Activated CD8-positive, alpha-beta memory T cell treated with anti-CD3 and anti-CD28 coated beads, Interleukin-2, amount 50 U/mL, for 1 hour (primary cell): ENCODE measurements around the gene MUC4.
"Not testable (repeated sequence)": the region's sequence is repeated elsewhere in the genome, so short reads cannot be mapped to it uniquely, and the experiment has no call there.

Experiments used
- DNase-seq: peaks from one replicate; pipeline ENCODE4 v3.0.0-alpha.2; 2020; ENCODE audit errors: extremely low read depth

Gene MUC4

DNA sequence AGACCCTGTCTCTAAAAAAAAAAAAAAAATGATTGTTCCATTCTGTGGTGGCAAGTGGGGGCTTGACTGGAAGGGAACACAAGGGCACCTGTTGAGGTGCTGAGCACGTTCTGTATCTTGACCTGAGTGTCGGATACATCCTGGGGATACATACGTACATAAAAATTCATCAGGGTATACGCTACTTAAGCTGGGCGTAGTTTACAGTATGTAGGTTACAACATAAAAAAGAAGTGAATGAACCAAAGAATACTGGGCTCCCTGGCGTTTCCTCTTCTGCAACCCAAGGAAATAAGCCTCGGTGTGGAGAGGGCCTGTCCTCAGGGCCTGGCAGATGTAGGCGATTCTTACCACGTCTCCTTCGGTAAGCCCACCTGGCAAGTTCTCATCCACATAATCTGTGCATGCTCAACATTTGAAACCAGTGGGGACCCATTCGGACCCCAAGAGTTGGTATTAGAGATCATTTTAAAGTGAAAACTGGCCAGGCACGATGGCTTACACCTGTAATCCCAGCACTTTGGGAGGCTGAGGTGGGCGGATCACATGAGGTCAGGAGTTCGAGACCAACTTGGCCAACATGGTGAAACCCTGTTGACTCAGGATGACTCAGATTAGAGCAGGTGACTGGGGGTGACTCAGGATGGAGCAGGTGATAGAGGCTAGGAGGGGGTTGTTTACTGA, 96.0 kb downstream of the MUC4 start:
- DNase-seq, result no peak

DNA sequence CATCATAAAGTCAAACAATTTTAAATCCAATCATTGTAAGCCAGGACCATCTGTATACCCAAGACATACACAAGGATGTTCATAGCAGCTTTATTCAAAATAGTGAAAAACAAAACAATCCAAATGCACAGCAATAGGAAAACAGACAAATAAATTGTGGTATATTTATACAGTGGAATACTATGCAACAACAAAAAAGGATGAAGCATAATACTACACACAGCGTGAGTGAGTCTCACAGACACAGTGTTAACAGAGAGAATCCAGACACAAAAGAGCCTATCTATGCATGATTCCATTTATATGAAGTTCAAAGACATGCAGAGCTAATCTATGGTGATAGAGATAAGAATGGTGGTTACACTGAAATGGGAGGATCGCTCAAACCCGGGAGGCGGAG, 96.6 kb downstream of the MUC4 start:
- DNase-seq, result no peak

- DNase-seq, result no peak
These were observed 97.2 kb downstream of the MUC4 start for GRCh38 chr3:195714380-195715011.

- not testable (repeated sequence) for DNase-seq
These were observed 98.6 kb downstream of the MUC4 start for GRCh38 chr3:195713150-195713549.

GRCh38 chr3:195712535-195712910, 99.2 kb downstream of the MUC4 start:
- DNase-seq, result not testable (repeated sequence)

DNA sequence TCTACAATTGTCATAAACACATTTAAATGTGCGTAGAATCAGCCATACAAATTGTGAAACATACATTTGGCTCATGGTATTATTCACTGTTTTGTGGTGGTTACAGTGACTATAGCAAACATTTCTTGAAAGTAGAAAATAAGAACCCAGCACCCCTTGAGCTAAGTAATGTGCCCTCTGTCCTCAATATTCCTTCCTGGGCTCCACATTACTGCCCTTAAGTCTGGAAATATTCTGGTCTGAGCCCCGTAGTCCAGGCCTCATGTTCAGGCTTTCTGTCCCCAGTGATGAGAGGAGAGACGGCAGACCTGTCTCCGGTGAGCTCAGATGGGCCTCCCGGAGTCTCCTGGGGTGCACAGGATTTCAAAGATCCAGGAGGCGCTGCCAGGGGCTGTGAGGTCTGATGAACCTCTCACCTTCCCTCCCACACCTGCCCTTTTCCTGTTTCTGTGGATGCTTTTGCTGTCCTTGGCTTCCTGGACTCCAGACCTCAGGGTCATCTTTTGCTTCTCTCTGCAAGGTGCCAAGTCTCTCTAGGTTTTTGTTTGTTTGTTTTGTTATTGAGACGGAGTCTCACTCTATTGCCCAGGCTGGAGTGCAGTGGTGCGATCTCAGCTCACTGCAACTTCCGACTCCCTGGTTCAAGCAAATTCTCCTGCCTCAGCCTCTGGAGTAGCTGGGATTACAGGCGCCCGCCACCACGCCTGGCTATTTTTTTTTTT, 99.8 kb downstream of the MUC4 start:
- no peak for DNase-seq

DNA sequence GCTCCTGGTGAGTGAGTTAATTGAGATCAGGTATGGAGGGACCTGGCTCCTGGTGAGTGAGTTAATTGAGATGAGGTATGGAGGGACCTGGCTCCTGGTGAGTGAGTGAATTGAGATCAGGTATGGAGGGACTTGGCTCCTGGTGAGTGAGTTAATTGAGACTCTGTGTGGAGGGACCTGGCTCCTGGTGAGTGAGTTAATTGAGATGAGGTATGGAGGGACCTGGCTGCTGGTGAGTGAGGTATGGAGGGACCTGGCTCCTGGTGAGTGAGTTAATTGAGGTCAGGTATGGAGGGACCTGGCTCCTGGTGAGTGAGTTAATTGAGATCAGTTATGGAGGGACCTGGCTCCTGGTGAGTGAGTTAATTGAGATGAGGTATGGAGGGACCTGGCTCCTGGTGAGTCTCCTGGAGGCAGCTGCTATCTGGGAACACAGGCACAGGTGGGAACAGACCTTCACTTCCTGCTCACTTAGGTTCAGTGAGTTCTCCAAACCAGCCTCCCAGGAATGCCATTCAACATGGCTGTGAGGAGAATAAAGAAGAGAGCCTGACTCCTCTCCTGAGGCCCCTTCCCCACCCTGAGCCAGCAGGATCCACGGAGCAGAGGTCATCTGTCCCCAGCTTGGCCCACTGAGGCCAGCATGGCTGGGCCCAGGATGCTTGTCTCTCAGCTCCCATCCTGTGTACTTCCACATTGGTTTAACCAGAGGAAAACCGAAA, 100.5 kb downstream of the MUC4 start:
- DNase-seq, result not testable (repeated sequence)

GRCh38 chr3:195710126-195710905, 101.4 kb downstream of the MUC4 start:
- not testable (repeated sequence) for DNase-seq

DNA sequence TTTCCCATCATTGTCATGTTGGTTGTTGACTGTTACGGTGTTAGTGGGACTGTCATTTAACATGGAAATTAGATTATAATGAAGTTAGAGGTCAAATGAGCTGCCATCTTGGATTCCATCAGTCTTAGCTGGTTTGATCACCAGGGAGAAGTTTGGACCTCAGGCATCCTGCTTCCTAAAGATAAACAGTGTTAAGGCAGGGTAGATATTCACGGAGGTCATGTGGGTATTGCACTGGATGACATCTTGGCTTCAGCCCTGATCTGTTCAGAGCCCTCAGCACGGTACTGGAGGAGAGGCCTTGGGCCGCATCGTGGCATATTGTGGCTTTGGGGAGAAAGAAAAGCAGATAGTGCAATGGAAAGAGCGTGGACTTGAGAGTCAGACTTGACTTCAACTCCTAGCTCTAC, 102.0 kb downstream of the MUC4 start:
- no peak for DNase-seq

GRCh38 chr3:195708626-195709481, 102.9 kb downstream of the MUC4 start:
- DNase-seq, result no peak

GRCh38 chr3:195708061-195708460, 103.7 kb downstream of the MUC4 start:
- no peak for DNase-seq

- no peak for DNase-seq
These were observed 106.4 kb downstream of the MUC4 start for GRCh38 chr3:195705081-195705991.

- no peak for DNase-seq
These were observed 107.2 kb downstream of the MUC4 start for GRCh38 chr3:195704433-195704999.

GRCh38 chr3:195703776-195704175, 108.0 kb downstream of the MUC4 start:
- no peak for DNase-seq

DNA sequence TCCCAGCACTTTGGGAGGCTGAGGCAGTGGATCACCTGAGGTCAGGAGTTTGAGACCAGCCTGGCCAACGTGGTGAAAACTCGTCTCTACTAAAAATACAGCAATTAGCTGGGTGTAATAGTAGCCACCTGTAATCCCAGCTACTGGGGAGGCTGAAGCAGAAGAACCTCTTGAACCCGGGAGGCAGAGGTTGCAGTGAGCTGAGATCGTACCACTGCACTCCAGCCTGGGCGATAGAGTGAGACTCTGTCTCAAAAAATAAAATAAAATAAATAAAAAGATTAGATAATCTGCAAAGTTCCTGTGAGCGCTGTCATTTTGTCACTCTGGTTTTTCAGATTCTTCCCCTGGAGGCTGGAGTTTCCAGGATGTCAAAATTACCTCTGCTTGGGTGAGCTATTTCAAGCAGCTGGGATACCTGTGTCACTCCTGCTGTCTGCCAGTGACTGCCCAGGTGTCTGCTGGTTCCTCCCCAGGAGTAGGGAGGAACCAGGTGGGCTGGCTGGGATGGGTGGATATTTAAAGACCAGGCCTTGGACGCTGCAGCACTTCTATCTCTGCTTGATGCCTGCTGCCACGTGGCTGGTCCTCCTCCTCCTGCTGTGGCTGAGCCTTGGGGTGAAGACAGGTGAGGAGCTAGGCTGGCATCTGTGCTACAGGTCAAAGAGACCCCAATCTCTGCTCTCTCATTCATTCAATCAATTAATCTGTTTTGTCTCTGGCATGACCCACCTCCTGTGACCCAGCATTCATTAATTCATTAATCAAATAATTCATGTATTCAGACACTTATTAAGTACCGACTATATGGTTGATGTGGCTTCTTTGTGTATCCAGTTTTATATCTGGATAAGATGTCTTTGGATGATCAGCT, 110.5 kb downstream of the MUC4 start:
- DNase-seq, result no peak

DNA sequence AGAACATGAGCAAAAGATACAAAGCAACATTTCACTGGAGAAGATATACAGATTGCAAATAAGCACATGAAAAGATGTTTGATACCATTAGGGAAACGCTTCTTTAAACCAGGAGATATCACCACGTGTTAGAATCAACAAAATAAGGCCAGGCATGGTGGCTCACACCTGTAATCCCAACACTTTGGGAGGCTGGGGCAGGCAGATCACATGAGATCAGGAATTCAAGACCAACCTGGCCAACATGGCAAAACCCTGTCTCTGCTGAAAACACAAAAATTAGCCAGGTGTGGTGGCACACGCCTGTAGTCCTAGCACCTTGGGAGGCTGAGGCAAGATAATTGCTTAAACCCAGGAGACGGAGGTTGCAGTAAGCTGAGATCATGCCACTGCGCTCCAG, 111.4 kb downstream of the MUC4 start:
- no peak for DNase-seq

DNA sequence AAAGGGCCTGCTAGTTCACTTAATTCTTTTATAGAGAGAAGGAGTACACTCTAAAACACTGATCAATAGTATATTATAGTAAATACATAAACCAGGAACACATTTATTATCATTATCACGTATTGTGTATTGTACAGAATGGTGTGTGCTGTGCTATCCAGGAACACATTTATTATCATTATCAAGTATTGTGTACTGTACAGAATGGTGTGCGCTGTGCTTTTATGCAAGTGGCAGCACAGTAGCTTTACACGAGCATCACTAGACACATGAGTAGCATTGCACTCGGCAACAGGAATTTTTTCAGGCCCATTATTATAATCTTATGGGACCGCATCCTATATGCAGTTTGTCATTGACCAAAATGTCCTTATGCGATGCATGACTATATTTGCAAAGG, 111.9 kb downstream of the MUC4 start:
- no peak for DNase-seq

DNA sequence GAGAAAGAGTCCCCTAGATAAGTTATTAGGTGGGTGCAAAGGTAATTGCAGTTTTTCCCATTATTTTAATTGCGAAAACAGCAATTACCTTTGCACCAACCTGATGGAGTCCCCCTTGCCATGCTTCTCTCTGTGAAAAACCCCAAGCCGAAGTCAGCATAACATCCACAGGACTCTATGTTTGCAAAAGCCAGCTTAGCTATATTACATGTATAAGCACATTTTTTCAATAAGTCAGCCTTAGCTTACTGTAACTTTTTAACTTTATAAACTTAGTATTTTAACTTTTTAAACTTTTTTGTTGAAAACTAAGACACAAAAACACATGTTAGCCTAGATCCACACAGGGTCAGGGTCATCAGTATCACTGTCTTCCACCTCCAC, 112.3 kb downstream of the MUC4 start:
- no peak for DNase-seq
